Peyer's patch (tissue), 4 donors: ENCODE measurements around the gene BAD. TPM values are rescaled to one million over a fixed set of nuclear protein-coding genes. Genes with fewer than 3 reads are reported as not detected.

ENCODE experiments used
- DNase-seq, 3 donors: peaks; one replicate each; pipeline ENCODE4 v3.0.0-alpha.2; 2017 to 2019
- H3K27ac ChIP-seq, 4 donors: fragments of 200-600 bp; sonication (generic); one replicate each; pipeline ENCODE4 v1.5.1; 2016 to 2019
- H3K27me3 ChIP-seq, 2 donors: fragments of 200-600 bp; sonication (generic); one replicate each; pipeline ENCODE4 v1.5.1; 2019
- H3K36me3 ChIP-seq, 3 donors: fragments of 200-600 bp; sonication (generic); one replicate each; pipeline ENCODE4 v1.5.1; 2016 to 2019
- H3K4me1 ChIP-seq, 4 donors: fragments of 200-600 bp; sonication (generic); one replicate each; pipeline ENCODE4 v1.5.1; 2016 to 2019
- H3K4me3 ChIP-seq, 4 donors: fragments of 200-600 bp; sonication (generic); 1 replicate in 3 of 4; 2 replicates in 1 of 4; pipeline ENCODE4 v1.5.1; 2016 to 2019; ENCODE audit warnings: mild to moderate bottlenecking in 1 of 4
- H3K9me3 ChIP-seq, 4 donors: fragments of 200-600 bp; sonication (generic); one replicate each; pipeline ENCODE4 v1.5.1; 2016 to 2019; ENCODE audit warnings: mild to moderate bottlenecking in 1 of 4
- POLR2A ChIP-seq, 2 donors: fragments of 450-650 bp; IDR thresholded peaks; one replicate each; pipeline ENCODE4 v1.5.1; 2017; ENCODE audit warnings: antibody characterized with exemption in 2 of 2, mild to moderate bottlenecking in 2 of 2, moderate library complexity in 2 of 2
- total RNA-seq, 4 donors: library from RNA; depleted of rRNA; stranded (reverse); fragments of >200 nt; gene quantifications; one replicate each; pipeline ENCODE4 v1.1.0, GENCODE V29; 2016
- TF ChIP-seq, protein P1 (sequence below), 6 experiments: fragments of 450-650 bp in 4 of 6; fragments of 200-600 bp in 2 of 6; sonication (generic) in 1 of 6; IDR thresholded peaks; one replicate each; pipeline ENCODE4 v1.5.1; 2017 to 2019; ENCODE audit warnings: antibody characterized with exemption in 6 of 6, mild to moderate bottlenecking in 3 of 6, moderate library complexity in 1 of 6

Gene BAD
- total RNA-seq, 4 donors from 2014 or later = 57.4 to 91.8 (median 63.7) TPM

DNA sequence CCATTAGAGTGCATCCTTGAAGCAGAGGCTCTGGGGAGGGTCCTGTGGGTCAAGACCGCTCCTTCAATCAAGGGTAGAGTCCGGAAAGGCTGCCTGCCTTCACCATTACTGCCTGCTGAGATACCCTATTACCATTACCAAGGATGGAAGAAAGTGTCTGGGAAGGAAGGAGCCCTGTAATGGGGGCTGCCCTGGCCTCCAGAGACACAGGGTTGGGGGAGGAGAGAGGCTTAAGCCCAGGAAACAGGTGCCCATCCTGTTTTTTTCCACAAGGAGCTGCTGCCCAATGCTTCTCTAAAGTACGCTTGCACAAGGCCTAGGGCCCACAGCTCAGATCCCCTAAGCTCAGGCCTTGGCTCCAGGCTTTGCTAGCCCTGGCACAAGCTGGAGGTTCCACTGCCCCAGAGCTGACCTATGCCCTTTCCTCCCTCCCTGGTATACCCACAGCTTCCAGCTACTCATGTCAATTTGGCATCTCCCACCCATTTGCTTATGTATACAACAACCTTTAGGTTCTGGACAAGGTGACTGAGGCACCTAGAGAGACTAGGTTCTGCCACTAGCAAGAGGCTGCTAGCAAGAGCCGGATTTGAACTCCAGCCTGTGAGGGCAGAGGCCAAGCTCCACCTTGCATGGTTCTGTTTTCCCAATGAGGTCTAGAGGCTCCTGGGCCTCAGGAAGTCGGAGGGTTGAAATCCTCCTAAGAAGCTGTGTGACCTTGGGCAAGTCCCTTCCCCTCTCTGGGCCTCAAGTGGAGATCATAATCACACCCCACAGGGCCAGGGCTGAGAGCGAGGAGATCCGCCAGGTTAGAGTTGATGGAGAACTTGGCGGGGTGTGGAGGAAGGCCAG is 34.7 kb downstream of the BAD start:
- no peak for TF ChIP-seq POLR2A (IDR thresholded peaks at IDR 0.05)
- TF ChIP-seq, protein P1, sequence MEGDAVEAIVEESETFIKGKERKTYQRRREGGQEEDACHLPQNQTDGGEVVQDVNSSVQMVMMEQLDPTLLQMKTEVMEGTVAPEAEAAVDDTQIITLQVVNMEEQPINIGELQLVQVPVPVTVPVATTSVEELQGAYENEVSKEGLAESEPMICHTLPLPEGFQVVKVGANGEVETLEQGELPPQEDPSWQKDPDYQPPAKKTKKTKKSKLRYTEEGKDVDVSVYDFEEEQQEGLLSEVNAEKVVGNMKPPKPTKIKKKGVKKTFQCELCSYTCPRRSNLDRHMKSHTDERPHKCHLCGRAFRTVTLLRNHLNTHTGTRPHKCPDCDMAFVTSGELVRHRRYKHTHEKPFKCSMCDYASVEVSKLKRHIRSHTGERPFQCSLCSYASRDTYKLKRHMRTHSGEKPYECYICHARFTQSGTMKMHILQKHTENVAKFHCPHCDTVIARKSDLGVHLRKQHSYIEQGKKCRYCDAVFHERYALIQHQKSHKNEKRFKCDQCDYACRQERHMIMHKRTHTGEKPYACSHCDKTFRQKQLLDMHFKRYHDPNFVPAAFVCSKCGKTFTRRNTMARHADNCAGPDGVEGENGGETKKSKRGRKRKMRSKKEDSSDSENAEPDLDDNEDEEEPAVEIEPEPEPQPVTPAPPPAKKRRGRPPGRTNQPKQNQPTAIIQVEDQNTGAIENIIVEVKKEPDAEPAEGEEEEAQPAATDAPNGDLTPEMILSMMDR (IDR thresholded peaks at IDR 0.05) = no peak
- Histone ChIP-seq H3K4me1 (peaks cover 0 to 69% (median 23%) of the 10 kb centered on the region in 4 donors), H3K9me3 (no peaks in the 10 kb centered on the region), H3K4me3 (no peak overlapping the region), H3K27me3 (no peaks in the 10 kb centered on the region), H3K27ac (peak overlapping the region in 1 of 4 donors; percentile 4), H3K36me3 (peaks cover 0 to 9% (median 0%) of the 10 kb centered on the region in 3 donors)
- DNase-seq = no peak

DNA sequence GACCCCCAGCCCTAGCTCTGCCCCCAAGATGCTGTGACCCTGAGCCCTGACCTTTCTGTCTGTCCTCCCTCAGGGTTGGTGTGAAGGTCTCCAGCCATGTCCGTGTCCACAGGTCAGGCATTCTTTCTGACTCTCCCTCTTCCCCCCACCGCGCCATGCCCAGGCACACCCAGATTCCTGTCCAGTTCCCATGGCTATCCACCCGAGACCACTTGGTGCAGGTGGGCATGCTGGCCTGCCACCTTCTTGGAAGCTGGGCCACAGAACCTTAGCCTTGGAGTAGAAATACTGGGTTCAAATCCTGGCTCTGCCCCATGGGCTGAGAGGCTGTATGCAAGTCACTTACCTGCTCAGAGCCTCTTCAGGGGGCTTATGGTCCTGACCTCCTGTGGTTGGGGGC is 35.4 kb downstream of the BAD start:
- no peaks in the 10 kb centered on the region for H3K9me3 ChIP-seq
- H3K4me1 ChIP-seq = peaks cover 0 to 64% (median 24%) of the 10 kb centered on the region in 4 donors

DNA sequence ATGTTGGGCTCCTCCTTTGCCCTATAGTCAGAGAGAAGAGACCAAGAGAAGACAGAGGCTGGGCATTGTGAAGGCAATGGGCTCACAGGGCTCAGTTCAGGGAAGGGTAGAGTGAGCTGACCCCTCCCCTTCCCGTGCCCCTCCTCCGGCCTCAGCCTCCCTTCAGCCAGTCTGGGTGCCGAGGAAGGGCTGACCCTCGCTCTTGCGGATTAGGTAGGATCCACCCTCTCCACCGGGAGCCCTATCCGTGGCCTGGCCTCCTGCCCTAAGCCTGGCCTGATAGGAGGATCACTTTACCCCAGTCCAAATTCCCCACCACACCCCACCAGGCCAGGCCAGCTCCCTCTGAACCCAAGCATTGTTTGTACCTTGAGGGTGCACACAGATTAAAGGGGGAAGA is 35.9 kb downstream of the BAD start:
- Histone ChIP-seq H3K4me3 (no peak overlapping the region), H3K27ac (peak overlapping the region in 1 of 4 donors; percentile 96), H3K36me3 (peaks cover 0 to 7% (median 0%) of the 10 kb centered on the region in 3 donors), H3K27me3 (no peaks in the 10 kb centered on the region), H3K9me3 (no peaks in the 10 kb centered on the region), H3K4me1 (peaks cover 0 to 64% (median 23%) of the 10 kb centered on the region in 4 donors)
- TF ChIP-seq, protein P1 (IDR thresholded peaks at IDR 0.05) = no peak
- TF ChIP-seq POLR2A (IDR thresholded peaks at IDR 0.05) = no peak
- no peak for DNase-seq

More for the DNA sequence above, 35.4 kb downstream of the BAD start:
- no peaks in the 10 kb centered on the region for H3K27me3 ChIP-seq
- peaks cover 0 to 5% (median 0%) of the 10 kb centered on the region in 3 donors for H3K36me3 ChIP-seq
- peak overlapping the region in 1 of 4 donors; percentile 4 for H3K27ac ChIP-seq
- TF ChIP-seq, protein P1 (IDR thresholded peaks at IDR 0.05) = no peak
- no peak for TF ChIP-seq POLR2A (IDR thresholded peaks at IDR 0.05)
- no peak overlapping the region for H3K4me3 ChIP-seq
- DNase-seq = no peak

DNA sequence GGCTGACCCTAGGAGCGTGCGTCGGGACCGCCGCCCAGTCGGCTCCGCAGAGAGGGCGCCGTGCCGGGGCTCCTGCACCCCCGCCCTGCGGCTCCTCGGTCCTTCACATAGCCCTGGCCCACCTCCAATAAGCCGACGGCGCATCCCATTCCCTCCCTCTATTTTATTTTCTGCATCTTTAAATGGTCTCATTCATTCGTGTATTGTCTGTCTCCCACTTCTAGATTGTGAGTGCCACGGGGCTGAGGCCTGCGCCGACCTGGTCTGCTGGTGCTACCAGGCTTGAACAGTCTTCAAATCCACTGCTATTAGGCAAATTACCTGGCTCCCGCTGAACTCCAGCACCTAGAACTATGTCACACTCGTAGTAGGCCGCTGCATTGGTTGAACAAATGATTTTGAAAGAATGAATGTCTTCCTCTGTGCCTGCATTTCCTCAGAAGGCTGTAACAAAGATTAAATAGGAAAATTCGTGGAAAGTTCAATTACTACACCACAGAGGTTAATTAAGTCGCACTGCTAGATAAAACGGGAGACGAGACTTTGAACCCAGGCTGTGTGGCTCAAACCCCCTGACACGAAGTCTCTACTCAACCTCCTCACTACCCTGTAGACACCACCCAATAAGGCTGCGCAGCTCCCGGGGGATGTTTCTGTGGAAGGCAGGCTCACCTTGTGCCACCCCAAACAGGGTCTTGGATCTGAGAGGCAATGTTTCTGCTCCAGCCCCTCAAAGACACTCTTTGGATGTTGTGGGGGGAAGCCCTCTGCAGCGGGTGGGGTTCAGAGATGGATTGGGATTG is 36.5 kb downstream of the BAD start:
- Histone ChIP-seq H3K4me1 (peaks cover 0 to 64% (median 20%) of the 10 kb centered on the region in 4 donors), H3K4me3 (peak overlapping the region; percentile 48 to 82 (median 67))
- DNase-seq = no peak

More for the DNA sequence above, 36.5 kb downstream of the BAD start:
- H3K36me3 ChIP-seq = peaks cover 0 to 7% (median 0%) of the 10 kb centered on the region in 3 donors
- no peaks in the 10 kb centered on the region for H3K9me3 ChIP-seq
- peak overlapping the region; percentile 75 to 96 (median 90) for H3K27ac ChIP-seq
- TF ChIP-seq, protein P1 (IDR thresholded peaks at IDR 0.05) = peak in 1 of 6 experiments; percentile 0
- no peak for TF ChIP-seq POLR2A (IDR thresholded peaks at IDR 0.05)
- H3K27me3 ChIP-seq = no peaks in the 10 kb centered on the region
